ENCODE measurements around the gene CALU. TPM values are rescaled to one million over a fixed set of nuclear protein-coding genes. Genes with fewer than 3 reads are reported as not detected.

CALU gene
- total RNA-seq, 2 donors from 2014 or later: 262 to 393 TPM

GRCh38 chr7:128742206-128742605, 3.0 kb downstream of the CALU start:
- intact Hi-C loops (cut with DNase I): no loop called here
- DNase-seq (ENCODE audit: low spot score): no peak

GRCh38 chr7:128743112-128743772, 4.1 kb downstream of the CALU start:
- intact Hi-C loops (cut with DNase I): no loop called here

GRCh38 chr7:128744366-128744905, 5.3 kb downstream of the CALU start:
- intact Hi-C loops (cut with DNase I): no loop called here
- no peak for DNase-seq (ENCODE audit: low spot score)

More at GRCh38 chr7:128743112-128743772, 4.1 kb downstream of the CALU start:
- no peak for DNase-seq (ENCODE audit: low spot score)

GRCh38 chr7:128745706-128746105, 6.5 kb downstream of the CALU start:
- intact Hi-C loops (cut with DNase I): no loop called here
- DNase-seq (ENCODE audit: low spot score): no peak

- intact Hi-C loops (cut with DNase I): no loop called here
- DNase-seq (ENCODE audit: low spot score): no peak
These were observed 8.3 kb downstream of the CALU start for GRCh38 chr7:128747327-128748079.

GRCh38 chr7:128752251-128752650, 13.1 kb downstream of the CALU start:
- DNase-seq (ENCODE audit: low spot score): no peak
- intact Hi-C loops (cut with DNase I): no loop called here

GRCh38 chr7:128755075-128755818, 16.1 kb downstream of the CALU start:
- no peak for DNase-seq (ENCODE audit: low spot score)
- intact Hi-C loops (cut with DNase I): loop anchor here in 1 of 2 donors (5.0 kb wide), 1 partner anchor 77 kb away; the partner anchor contains the start of gene FLNC

GRCh38 chr7:128755819-128756476, 16.8 kb downstream of the CALU start:
- DNase-seq (ENCODE audit: low spot score): no peak
- intact Hi-C loops (cut with DNase I): loop anchor here in 1 of 2 donors (5.0 kb wide), 1 partner anchor 76 kb away; the partner anchor contains the start of gene FLNC

GRCh38 chr7:128757203-128757602, 18.0 kb downstream of the CALU start:
- intact Hi-C loops (cut with DNase I): loop anchor here in 1 of 2 donors (5.0 kb wide), 1 partner anchor 75 kb away; the partner anchor contains the start of gene FLNC
- DNase-seq (ENCODE audit: low spot score): no peak

- no peak for DNase-seq (ENCODE audit: low spot score)
- intact Hi-C loops (cut with DNase I): loop anchor here in 1 of 2 donors (5.0 kb wide), 1 partner anchor 74 kb away; the partner anchor contains the start of gene FLNC
These were observed 19.4 kb downstream of the CALU start for GRCh38 chr7:128758553-128758952.

GRCh38 chr7:128759242-128759641, 20.1 kb downstream of the CALU start:
- DNase-seq (ENCODE audit: low spot score): no peak
- intact Hi-C loops (cut with DNase I): loop anchor here in 1 of 2 donors (5.0 kb wide), 1 partner anchor 73 kb away; the partner anchor contains the start of gene FLNC

- intact Hi-C loops (cut with DNase I): no loop called here
- DNase-seq (ENCODE audit: low spot score): no peak
These were observed 24.4 kb downstream of the CALU start for GRCh38 chr7:128763541-128763940.

GRCh38 chr7:128767475-128768110, 28.4 kb downstream of the CALU start:
- no peak for DNase-seq (ENCODE audit: low spot score)
- intact Hi-C loops (cut with DNase I): no loop called here

GRCh38 chr7:128770233-128770632, 31.1 kb downstream of the CALU start:
- DNase-seq (ENCODE audit: low spot score): no peak
- intact Hi-C loops (cut with DNase I): no loop called here

GRCh38 chr7:128773604-128774003, 34.4 kb downstream of the CALU start:
- DNase-seq (ENCODE audit: low spot score): no peak
- intact Hi-C loops (cut with DNase I): no loop called here

GRCh38 chr7:128774029-128774689, 35.0 kb downstream of the CALU start:
- DNase-seq (ENCODE audit: low spot score): no peak
- intact Hi-C loops (cut with DNase I): no loop called here

- intact Hi-C loops (cut with DNase I): no loop called here
- no peak for DNase-seq (ENCODE audit: low spot score)
These were observed 35.8 kb downstream of the CALU start for GRCh38 chr7:128774921-128775320.

Data from posterior vena cava (tissue), 2 donors.